GM20000 (cell line): ENCODE results near the gene CDK2.

Source experiments
- DNase-seq: peaks from one replicate; pipeline ENCODE4 v3.0.0; 2012; ENCODE audit warnings: low spot score
- CTCF ChIP-seq: IDR thresholded peaks from 2 replicates; pipeline ENCODE4 v1.5.1; 2012; ENCODE audit warnings: mild to moderate bottlenecking, control low read depth; ENCODE audit errors: extremely low read depth, missing control alignments

CDK2 gene

GRCh38 chr12:55940065-55940732, 26.4 kb upstream of the CDK2 start:
- TF ChIP-seq CTCF, result peak; percentile 71
- peak; percentile 88 for DNase-seq

GRCh38 chr12:55942055-55942454, 24.6 kb upstream of the CDK2 start:
- DNase-seq, result no peak
- no peak for TF ChIP-seq CTCF

GRCh38 chr12:55942577-55943136, 24.0 kb upstream of the CDK2 start:
- no peak for DNase-seq

GRCh38 chr12:55946553-55946952, 20.1 kb upstream of the CDK2 start:
- no peak for TF ChIP-seq CTCF

More at GRCh38 chr12:55942577-55943136, 24.0 kb upstream of the CDK2 start:
- no peak for TF ChIP-seq CTCF

GRCh38 chr12:55955344-55955743, 11.3 kb upstream of the CDK2 start:
- DNase-seq, result no peak
- no peak for TF ChIP-seq CTCF

More at GRCh38 chr12:55946553-55946952, 20.1 kb upstream of the CDK2 start:
- peak; percentile 46 for DNase-seq

GRCh38 chr12:55955800-55956508, 10.7 kb upstream of the CDK2 start:
- DNase-seq, result no peak
- TF ChIP-seq CTCF, result no peak
